Measurements from ENCODE around the gene SH3D19. TPM values are rescaled to one million over a fixed set of nuclear protein-coding genes. Genes with fewer than 3 reads are reported as not detected.

Gene SH3D19
- polyA plus RNA-seq, 3 donors = not detected

DNA sequence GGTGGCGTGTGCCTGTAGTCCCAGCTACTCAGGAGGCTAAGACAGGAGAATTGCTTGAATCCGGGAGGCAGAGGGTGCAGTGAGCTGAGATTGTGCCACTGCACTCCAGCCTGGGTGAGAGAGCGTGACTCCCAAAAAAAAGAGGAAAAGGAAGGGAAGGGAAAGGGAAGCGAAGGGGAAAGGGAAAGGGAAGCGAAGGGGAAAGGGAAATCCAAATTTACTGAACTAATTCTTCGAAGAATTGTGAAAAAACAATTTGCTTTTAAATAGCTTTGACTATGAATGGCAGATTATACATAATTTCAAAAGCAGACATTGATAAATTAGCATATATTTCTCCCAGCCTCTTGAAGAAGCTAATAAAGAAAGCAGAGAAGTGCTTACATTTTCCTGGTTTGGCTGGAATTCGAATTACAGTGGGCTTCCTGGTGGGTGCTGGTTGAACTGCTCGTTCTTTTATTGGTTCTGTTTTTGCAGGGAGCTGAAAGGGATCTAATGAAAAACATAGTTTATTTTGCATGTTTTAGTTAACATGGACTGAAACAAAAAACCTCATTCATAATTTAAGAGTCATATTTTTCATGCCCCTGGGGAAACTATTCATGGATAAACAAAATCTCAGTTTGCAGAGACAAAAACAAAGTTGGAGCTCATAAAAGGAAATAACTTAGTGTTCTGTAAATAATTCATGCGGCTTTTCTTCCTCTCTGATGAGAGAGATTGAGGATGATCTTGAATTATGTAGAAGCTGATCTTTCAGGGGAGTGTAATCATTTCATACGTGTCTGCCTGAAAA lies 160.0 kb downstream of the SH3D19 start:
- 88% methylated on average over 5 of the region's 10 CpGs for WGBS (ENCODE audit: insufficient coverage)
- intact Hi-C loops (cut with micrococcal nuclease) = no loop called here
- H3K4me2 ChIP-seq (replicated peaks; ENCODE audit: extremely low read depth, low read length, poor library complexity, severe bottlenecking) = no peak overlapping the region
- no peaks in the 10 kb centered on the region for H3K4me1 ChIP-seq (ENCODE audit: control insufficient read depth in 1 of 2, insufficient read depth in 2 of 2, low read length in 2 of 2)
- Mint-ChIP-seq H3K9me3 (peaks cover 0 to 4% (median 0%) of the 10 kb centered on the region in 7 donors), H3K27me3 (ENCODE audit: low read depth in 3 of 3) (peaks cover 2 to 8% (median 6%) of the 10 kb centered on the region in 3 donors), H3K36me3 (no peaks in the 10 kb centered on the region), H3K4me3 (no peak overlapping the region), H3K4me1 (no peaks in the 10 kb centered on the region), H3K27ac (no peak overlapping the region)
- TF ChIP-seq, protein P1, sequence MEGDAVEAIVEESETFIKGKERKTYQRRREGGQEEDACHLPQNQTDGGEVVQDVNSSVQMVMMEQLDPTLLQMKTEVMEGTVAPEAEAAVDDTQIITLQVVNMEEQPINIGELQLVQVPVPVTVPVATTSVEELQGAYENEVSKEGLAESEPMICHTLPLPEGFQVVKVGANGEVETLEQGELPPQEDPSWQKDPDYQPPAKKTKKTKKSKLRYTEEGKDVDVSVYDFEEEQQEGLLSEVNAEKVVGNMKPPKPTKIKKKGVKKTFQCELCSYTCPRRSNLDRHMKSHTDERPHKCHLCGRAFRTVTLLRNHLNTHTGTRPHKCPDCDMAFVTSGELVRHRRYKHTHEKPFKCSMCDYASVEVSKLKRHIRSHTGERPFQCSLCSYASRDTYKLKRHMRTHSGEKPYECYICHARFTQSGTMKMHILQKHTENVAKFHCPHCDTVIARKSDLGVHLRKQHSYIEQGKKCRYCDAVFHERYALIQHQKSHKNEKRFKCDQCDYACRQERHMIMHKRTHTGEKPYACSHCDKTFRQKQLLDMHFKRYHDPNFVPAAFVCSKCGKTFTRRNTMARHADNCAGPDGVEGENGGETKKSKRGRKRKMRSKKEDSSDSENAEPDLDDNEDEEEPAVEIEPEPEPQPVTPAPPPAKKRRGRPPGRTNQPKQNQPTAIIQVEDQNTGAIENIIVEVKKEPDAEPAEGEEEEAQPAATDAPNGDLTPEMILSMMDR (IDR thresholded peaks at IDR 0.05) = no peak
- H3K27me3 ChIP-seq (ENCODE audit: control insufficient read depth in 2 of 2, insufficient read depth in 2 of 2, low read length in 2 of 2) = no peaks in the 10 kb centered on the region
- no peak overlapping the region for H2AFZ ChIP-seq (ENCODE audit: insufficient read depth, low read depth, low read length, poor library complexity, severe bottlenecking)
- H3K27ac ChIP-seq (ENCODE audit: low read depth in 1 of 2, low read length in 2 of 2) = no peak overlapping the region
- H3K9ac ChIP-seq (ENCODE audit: insufficient read depth, low read length, poor library complexity, severe bottlenecking) = no peak overlapping the region
- no peaks in the 10 kb centered on the region for H3K36me3 ChIP-seq (replicated peaks in 1 of 2; ENCODE audit: control insufficient read depth in 1 of 2, insufficient read depth in 2 of 2, low read length in 2 of 2)
- H3K79me2 ChIP-seq (ENCODE audit: insufficient read depth, low read length) = no peaks in the 10 kb centered on the region
- no peak for DNase-seq
- no peak overlapping the region for H3K4me3 ChIP-seq (replicated peaks in 1 of 3; ENCODE audit: low read depth in 2 of 3, low read length in 3 of 3)
- no peaks in the 10 kb centered on the region for H4K20me1 ChIP-seq (ENCODE audit: insufficient read depth, low read length)
- no peaks in the 10 kb centered on the region for H3K9me3 ChIP-seq (replicated peaks in 1 of 2; ENCODE audit: control insufficient read depth in 1 of 2, insufficient read depth in 1 of 2, low read length in 2 of 2)

DNA sequence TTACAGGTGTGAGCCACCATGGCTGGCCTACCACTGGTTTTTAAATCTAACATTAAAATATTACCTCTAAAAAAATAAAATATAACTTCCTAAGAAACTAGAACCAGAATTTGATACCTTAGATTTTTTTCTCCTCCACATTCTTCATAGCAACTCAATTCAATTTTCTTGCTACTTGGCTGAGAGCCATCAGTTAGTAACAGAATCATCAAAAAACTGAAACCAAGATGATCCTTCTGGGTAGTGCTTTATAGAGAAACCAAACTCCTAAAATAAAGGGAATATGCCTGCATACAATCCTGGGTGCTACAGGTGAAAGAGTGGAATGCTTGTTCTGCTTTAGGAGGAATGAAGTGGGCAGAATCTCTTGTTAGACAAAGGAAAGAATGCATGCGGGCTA lies 161.6 kb downstream of the SH3D19 start:
- Histone ChIP-seq H4K20me1 (ENCODE audit: insufficient read depth, low read length) (no peaks in the 10 kb centered on the region), H3K27me3 (ENCODE audit: control insufficient read depth in 2 of 2, insufficient read depth in 2 of 2, low read length in 2 of 2) (no peaks in the 10 kb centered on the region), H3K9ac (ENCODE audit: insufficient read depth, low read length, poor library complexity, severe bottlenecking) (no peak overlapping the region), H3K36me3 (replicated peaks in 1 of 2; ENCODE audit: control insufficient read depth in 1 of 2, insufficient read depth in 2 of 2, low read length in 2 of 2) (no peaks in the 10 kb centered on the region), H3K79me2 (ENCODE audit: insufficient read depth, low read length) (no peaks in the 10 kb centered on the region), H2AFZ (ENCODE audit: insufficient read depth, low read depth, low read length, poor library complexity, severe bottlenecking) (no peak overlapping the region), H3K4me3 (replicated peaks in 1 of 3; ENCODE audit: low read depth in 2 of 3, low read length in 3 of 3) (no peak overlapping the region), H3K27ac (ENCODE audit: low read depth in 1 of 2, low read length in 2 of 2) (no peak overlapping the region), H3K4me1 (ENCODE audit: control insufficient read depth in 1 of 2, insufficient read depth in 2 of 2, low read length in 2 of 2) (no peaks in the 10 kb centered on the region), H3K4me2 (replicated peaks; ENCODE audit: extremely low read depth, low read length, poor library complexity, severe bottlenecking) (no peak overlapping the region), H3K9me3 (replicated peaks in 1 of 2; ENCODE audit: control insufficient read depth in 1 of 2, insufficient read depth in 1 of 2, low read length in 2 of 2) (no peaks in the 10 kb centered on the region)
- WGBS (ENCODE audit: insufficient coverage) = 100% methylated on average over 1 of the region's 1 CpG
- no peak overlapping the region for H3K4me3 Mint-ChIP-seq
- H3K36me3 Mint-ChIP-seq = no peaks in the 10 kb centered on the region
- peaks cover 2 to 8% (median 6%) of the 10 kb centered on the region in 3 donors for H3K27me3 Mint-ChIP-seq (ENCODE audit: low read depth in 3 of 3)
- no peak for DNase-seq
- TF ChIP-seq, protein P1 (IDR thresholded peaks at IDR 0.05) = no peak
- no peaks in the 10 kb centered on the region for H3K4me1 Mint-ChIP-seq
- H3K9me3 Mint-ChIP-seq = peaks cover 0 to 4% (median 0%) of the 10 kb centered on the region in 7 donors
- no peak overlapping the region for H3K27ac Mint-ChIP-seq
- intact Hi-C loops (cut with micrococcal nuclease) = no loop called here

Measured in CD14-positive monocyte (primary cell).